ENCODE data around the gene TUT1. TPM values are rescaled to one million over a fixed set of nuclear protein-coding genes. Genes with fewer than 3 reads are reported as not detected.

Gene TUT1
- total RNA-seq, 4 donors from 2014 or later, result 7.8 to 15.7 (median 11.7) TPM

DNA sequence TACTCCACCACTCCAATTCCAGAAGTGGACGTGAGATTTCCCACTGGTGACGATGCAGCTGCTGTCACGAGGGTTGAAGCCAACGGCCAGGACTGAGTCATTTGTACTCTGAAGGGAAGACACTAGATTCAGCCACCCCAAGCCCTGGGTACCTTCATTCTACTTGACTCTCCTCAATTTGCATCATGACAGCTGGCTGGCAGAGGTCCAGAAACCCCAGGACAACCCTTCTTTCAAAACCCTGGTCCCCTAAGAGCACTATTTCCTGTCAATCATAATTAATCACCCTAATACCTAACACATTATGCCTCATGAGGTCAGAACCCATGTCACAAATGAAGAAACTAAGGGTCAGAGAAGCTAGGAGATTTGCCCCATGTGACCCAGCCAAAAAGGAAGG, 16.4 kb upstream of the TUT1 start:
- intact Hi-C loops (cut with DNase I; ENCODE audit: low total_unique reads) (no loop called here), in situ Hi-C loops (cut with MboI; ENCODE audit: low sequenced_read_pairs in 4 of 4) (loop anchor here in 1 of 4 donors (25.0 kb wide), 1 partner anchor 105 kb away; the partner anchor contains the start of genes BSCL2 and GNG3)
- H3K4me3 ChIP-seq, result no peak overlapping the region
- TF ChIP-seq, protein P1, sequence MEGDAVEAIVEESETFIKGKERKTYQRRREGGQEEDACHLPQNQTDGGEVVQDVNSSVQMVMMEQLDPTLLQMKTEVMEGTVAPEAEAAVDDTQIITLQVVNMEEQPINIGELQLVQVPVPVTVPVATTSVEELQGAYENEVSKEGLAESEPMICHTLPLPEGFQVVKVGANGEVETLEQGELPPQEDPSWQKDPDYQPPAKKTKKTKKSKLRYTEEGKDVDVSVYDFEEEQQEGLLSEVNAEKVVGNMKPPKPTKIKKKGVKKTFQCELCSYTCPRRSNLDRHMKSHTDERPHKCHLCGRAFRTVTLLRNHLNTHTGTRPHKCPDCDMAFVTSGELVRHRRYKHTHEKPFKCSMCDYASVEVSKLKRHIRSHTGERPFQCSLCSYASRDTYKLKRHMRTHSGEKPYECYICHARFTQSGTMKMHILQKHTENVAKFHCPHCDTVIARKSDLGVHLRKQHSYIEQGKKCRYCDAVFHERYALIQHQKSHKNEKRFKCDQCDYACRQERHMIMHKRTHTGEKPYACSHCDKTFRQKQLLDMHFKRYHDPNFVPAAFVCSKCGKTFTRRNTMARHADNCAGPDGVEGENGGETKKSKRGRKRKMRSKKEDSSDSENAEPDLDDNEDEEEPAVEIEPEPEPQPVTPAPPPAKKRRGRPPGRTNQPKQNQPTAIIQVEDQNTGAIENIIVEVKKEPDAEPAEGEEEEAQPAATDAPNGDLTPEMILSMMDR (IDR thresholded peaks at IDR 0.05 in 4 of 5, conservative IDR thresholded peaks at IDR 0.05 in 1 of 5), result no peak
- no peak for TF ChIP-seq POLR2A (IDR thresholded peaks at IDR 0.05)
- DNase-seq (no peak), ATAC-seq (no peak)
- H3K4me1 ChIP-seq, result peaks cover 14 to 18% of the 10 kb centered on the region in 2 donors
- H3K27ac ChIP-seq, result no peak overlapping the region
- H3K36me3 ChIP-seq, result peaks cover 0 to 8% of the 10 kb centered on the region in 2 donors
- no peaks in the 10 kb centered on the region for H3K9me3 ChIP-seq
- no peaks in the 10 kb centered on the region for H3K27me3 ChIP-seq

DNA sequence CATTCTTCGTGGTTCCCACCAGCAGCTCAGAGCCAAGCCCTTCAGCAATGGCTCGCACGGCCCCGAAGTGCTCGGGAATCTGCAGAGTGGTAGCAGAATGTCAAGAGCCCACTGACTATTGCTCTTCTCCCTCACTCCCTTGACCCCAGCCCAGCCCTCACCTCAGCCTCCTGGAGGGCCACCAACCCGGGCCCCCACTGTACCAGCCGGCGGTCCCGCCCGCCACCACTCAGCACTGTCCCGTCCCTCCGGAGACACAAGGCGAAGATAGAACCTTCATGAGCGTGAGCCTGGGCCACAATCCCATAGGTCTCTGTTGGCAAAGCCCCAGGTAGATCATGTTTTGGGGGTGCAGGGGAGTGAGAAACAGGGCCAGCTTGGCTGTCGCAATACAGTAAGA, 14.6 kb upstream of the TUT1 start:
- no peak for ATAC-seq
- intact Hi-C loops (cut with DNase I; ENCODE audit: low total_unique reads), result no loop called here

DNA sequence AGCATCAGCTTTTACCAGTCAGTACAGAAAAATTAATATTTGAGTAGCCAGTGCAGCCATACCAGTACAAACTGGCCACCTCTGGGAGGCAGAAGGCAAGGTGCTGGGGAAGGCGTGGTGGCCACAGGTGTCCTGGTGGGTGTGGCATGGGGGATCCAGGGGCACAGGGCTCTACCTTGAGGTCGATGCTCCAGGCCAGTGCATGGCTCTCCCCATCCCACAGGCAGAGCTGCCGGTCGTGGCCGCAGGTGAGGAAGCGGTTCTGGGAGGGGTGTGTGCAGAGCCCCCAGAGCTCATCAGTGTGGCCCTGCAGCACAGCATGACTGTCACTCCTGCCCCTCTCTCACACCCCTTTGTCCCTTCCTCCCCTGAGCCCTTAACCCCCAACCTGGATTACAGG, 14.1 kb upstream of the TUT1 start:
- Histone ChIP-seq H3K36me3 (peaks cover 0 to 8% of the 10 kb centered on the region in 2 donors), H3K27ac (no peak overlapping the region), H3K4me3 (no peak overlapping the region), H3K4me1 (peaks cover 6 to 7% of the 10 kb centered on the region in 2 donors), H3K27me3 (no peaks in the 10 kb centered on the region), H3K9me3 (no peaks in the 10 kb centered on the region)
- in situ Hi-C loops (cut with MboI; ENCODE audit: low sequenced_read_pairs in 4 of 4), result loop anchor here in 1 of 4 donors (25.0 kb wide), 1 partner anchor 107 kb away; the partner anchor contains the start of genes BSCL2 and GNG3
- intact Hi-C loops (cut with DNase I; ENCODE audit: low total_unique reads), result no loop called here
- DNase-seq (no peak), ATAC-seq (no peak)
- TF ChIP-seq, protein P1 (IDR thresholded peaks at IDR 0.05 in 4 of 5, conservative IDR thresholded peaks at IDR 0.05 in 1 of 5), result no peak
- no peak for TF ChIP-seq POLR2A (IDR thresholded peaks at IDR 0.05)

More for the DNA sequence above, 14.6 kb upstream of the TUT1 start:
- Histone ChIP-seq H3K27me3 (no peaks in the 10 kb centered on the region), H3K4me3 (no peak overlapping the region), H3K9me3 (no peaks in the 10 kb centered on the region), H3K4me1 (peaks cover 6 to 7% of the 10 kb centered on the region in 2 donors), H3K27ac (no peak overlapping the region), H3K36me3 (peaks cover 0 to 8% of the 10 kb centered on the region in 2 donors)
- in situ Hi-C loops (cut with MboI; ENCODE audit: low sequenced_read_pairs in 4 of 4), result loop anchor here in 1 of 4 donors (25.0 kb wide), 1 partner anchor 106 kb away; the partner anchor contains the start of genes BSCL2 and GNG3
- DNase-seq, result no peak
- TF ChIP-seq, protein P1 (IDR thresholded peaks at IDR 0.05 in 4 of 5, conservative IDR thresholded peaks at IDR 0.05 in 1 of 5), result no peak
- TF ChIP-seq POLR2A (IDR thresholded peaks at IDR 0.05), result no peak

DNA sequence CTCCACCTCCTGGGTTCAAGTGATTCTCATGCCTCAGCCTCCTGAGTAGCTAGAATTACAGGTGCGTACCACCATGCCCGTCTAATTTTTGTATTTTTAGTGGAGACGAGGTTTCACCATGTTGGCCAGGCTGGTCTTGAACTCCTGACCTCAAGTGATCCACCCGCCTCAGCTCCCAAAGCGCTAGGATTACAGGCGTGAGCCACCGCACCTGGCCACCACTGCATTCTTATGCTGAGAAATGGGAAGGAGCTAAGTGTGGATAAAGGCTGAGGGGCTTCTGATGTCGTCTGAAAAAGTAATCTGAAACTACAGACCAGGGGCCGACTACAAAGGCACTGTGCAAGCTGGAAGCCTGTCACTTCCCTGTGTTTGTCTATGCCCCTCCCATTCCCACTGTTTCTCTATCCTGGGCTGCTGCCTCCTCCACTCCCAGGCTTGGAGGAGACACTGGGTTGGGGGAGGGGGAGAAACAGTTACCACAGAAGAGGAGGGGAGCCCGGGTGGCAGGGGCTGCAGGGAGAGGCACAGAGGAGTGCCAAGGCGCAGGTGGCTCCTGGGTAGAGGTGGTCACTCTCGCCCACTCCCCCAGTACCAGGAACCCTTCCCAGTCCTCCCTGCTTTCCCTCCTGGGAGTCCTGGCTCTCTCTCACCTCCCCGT, 13.3 kb upstream of the TUT1 start:
- Histone ChIP-seq H3K4me1 (peaks cover 13 to 16% of the 10 kb centered on the region in 2 donors), H3K27me3 (no peaks in the 10 kb centered on the region), H3K36me3 (peaks cover 0 to 15% of the 10 kb centered on the region in 2 donors), H3K4me3 (no peak overlapping the region), H3K9me3 (no peaks in the 10 kb centered on the region), H3K27ac (no peak overlapping the region)
- ATAC-seq, result no peak
- in situ Hi-C loops (cut with MboI; ENCODE audit: low sequenced_read_pairs in 4 of 4) (loop anchor here in 1 of 4 donors (25.0 kb wide), 1 partner anchor 108 kb away; the partner anchor contains the start of genes BSCL2 and GNG3), intact Hi-C loops (cut with DNase I; ENCODE audit: low total_unique reads) (loop anchor here (5.0 kb wide), 5 partner anchors 42 to 207 kb away; partner anchors contain the start of genes BSCL2, GNG3 and UBXN1)
- no peak for DNase-seq
- no peak for TF ChIP-seq POLR2A (IDR thresholded peaks at IDR 0.05)
- TF ChIP-seq, protein P1 (IDR thresholded peaks at IDR 0.05 in 4 of 5, conservative IDR thresholded peaks at IDR 0.05 in 1 of 5), result no peak

Data from gastrocnemius medialis (tissue), 4 donors.